ENCODE data around the gene BPGM. TPM values are rescaled to one million over a fixed set of nuclear protein-coding genes. Genes with fewer than 3 reads are reported as not detected.

The BPGM gene
- polyA plus RNA-seq, 3 donors = 3.9 to 20.6 (median 18.4) TPM

DNA sequence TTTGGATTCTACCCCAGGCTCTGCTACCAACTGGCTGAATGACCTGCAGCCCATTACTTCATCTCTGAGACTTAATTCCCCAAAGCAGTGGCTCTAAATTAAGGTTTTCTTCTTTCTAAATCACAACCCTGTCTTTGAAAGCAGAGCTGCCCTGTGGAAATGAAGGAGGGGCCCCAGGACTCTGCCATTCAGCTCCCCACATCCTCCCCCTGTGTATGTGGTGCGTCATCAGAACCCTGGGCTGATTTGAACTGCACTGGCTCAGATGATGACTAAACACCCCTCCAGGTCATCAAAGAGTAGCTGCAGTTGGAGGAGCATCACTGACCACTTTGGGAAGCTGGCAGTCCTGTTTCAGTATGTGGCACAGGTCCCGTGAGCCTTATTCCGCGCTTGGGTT lies 46.6 kb downstream of the BPGM start:
- no peak for DNase-seq
- no peaks in the 10 kb centered on the region for H3K27me3 ChIP-seq (ENCODE audit: control insufficient read depth in 2 of 2, insufficient read depth in 2 of 2, low read length in 2 of 2)

DNA sequence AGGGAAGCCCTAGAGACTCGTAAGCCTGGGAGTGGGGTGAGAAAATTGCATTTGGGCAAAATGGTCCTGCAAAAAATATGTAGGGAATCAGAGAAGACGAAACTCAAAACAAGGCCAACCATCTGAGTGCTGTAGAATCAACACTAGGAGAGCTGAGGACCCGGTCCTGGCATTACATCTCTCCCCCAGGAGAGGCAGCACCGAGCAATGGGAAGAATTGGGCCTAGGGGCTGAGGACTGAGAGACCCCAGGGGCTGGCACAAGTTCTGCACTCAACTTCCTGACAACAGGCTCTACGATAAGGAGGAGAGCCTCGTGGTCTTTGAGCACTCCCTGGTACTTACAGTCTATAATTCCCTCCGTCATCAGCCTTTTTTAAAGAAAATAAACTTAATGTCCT lies 47.6 kb downstream of the BPGM start:
- peaks cover 4% of the 10 kb centered on the region for H3K4me1 Mint-ChIP-seq
- Histone ChIP-seq H3K4me3 (replicated peaks in 1 of 3; ENCODE audit: low read depth in 2 of 3, low read length in 3 of 3) (no peak overlapping the region), H3K79me2 (ENCODE audit: insufficient read depth, low read length) (no peaks in the 10 kb centered on the region), H3K9ac (ENCODE audit: insufficient read depth, low read length, poor library complexity, severe bottlenecking) (no peak overlapping the region), H3K27me3 (ENCODE audit: control insufficient read depth in 2 of 2, insufficient read depth in 2 of 2, low read length in 2 of 2) (no peaks in the 10 kb centered on the region), H3K36me3 (replicated peaks in 1 of 2; ENCODE audit: control insufficient read depth in 1 of 2, insufficient read depth in 2 of 2, low read length in 2 of 2) (no peaks in the 10 kb centered on the region), H3K27ac (ENCODE audit: low read depth in 1 of 2, low read length in 2 of 2) (no peak overlapping the region), H4K20me1 (ENCODE audit: insufficient read depth, low read length) (no peaks in the 10 kb centered on the region), H3K4me2 (replicated peaks; ENCODE audit: extremely low read depth, low read length, poor library complexity, severe bottlenecking) (no peak overlapping the region), H2AFZ (ENCODE audit: insufficient read depth, low read depth, low read length, poor library complexity, severe bottlenecking) (no peak overlapping the region), H3K4me1 (ENCODE audit: control insufficient read depth in 1 of 2, insufficient read depth in 2 of 2, low read length in 2 of 2) (no peaks in the 10 kb centered on the region), H3K9me3 (replicated peaks in 1 of 2; ENCODE audit: control insufficient read depth in 1 of 2, insufficient read depth in 1 of 2, low read length in 2 of 2) (no peaks in the 10 kb centered on the region)
- peaks cover 0 to 23% (median 10%) of the 10 kb centered on the region in 3 donors for H3K27me3 Mint-ChIP-seq (ENCODE audit: low read depth in 3 of 3)
- H3K36me3 Mint-ChIP-seq = no peaks in the 10 kb centered on the region
- H3K4me3 Mint-ChIP-seq = no peak overlapping the region
- 86% methylated on average over 6 of the region's 7 CpGs for WGBS (ENCODE audit: insufficient coverage)
- no peaks in the 10 kb centered on the region for H3K9me3 Mint-ChIP-seq
- intact Hi-C loops (cut with micrococcal nuclease) = no loop called here
- H3K27ac Mint-ChIP-seq = no peak overlapping the region
- no peak for DNase-seq
- TF ChIP-seq, protein P1, sequence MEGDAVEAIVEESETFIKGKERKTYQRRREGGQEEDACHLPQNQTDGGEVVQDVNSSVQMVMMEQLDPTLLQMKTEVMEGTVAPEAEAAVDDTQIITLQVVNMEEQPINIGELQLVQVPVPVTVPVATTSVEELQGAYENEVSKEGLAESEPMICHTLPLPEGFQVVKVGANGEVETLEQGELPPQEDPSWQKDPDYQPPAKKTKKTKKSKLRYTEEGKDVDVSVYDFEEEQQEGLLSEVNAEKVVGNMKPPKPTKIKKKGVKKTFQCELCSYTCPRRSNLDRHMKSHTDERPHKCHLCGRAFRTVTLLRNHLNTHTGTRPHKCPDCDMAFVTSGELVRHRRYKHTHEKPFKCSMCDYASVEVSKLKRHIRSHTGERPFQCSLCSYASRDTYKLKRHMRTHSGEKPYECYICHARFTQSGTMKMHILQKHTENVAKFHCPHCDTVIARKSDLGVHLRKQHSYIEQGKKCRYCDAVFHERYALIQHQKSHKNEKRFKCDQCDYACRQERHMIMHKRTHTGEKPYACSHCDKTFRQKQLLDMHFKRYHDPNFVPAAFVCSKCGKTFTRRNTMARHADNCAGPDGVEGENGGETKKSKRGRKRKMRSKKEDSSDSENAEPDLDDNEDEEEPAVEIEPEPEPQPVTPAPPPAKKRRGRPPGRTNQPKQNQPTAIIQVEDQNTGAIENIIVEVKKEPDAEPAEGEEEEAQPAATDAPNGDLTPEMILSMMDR (IDR thresholded peaks at IDR 0.05) = peak; percentile 38

More for the DNA sequence above, 46.6 kb downstream of the BPGM start:
- Histone ChIP-seq H3K79me2 (ENCODE audit: insufficient read depth, low read length) (no peaks in the 10 kb centered on the region), H3K9ac (ENCODE audit: insufficient read depth, low read length, poor library complexity, severe bottlenecking) (no peak overlapping the region), H2AFZ (ENCODE audit: insufficient read depth, low read depth, low read length, poor library complexity, severe bottlenecking) (no peak overlapping the region), H3K9me3 (replicated peaks in 1 of 2; ENCODE audit: control insufficient read depth in 1 of 2, insufficient read depth in 1 of 2, low read length in 2 of 2) (no peaks in the 10 kb centered on the region), H3K4me2 (replicated peaks; ENCODE audit: extremely low read depth, low read length, poor library complexity, severe bottlenecking) (no peak overlapping the region), H4K20me1 (ENCODE audit: insufficient read depth, low read length) (no peaks in the 10 kb centered on the region), H3K4me1 (ENCODE audit: control insufficient read depth in 1 of 2, insufficient read depth in 2 of 2, low read length in 2 of 2) (no peaks in the 10 kb centered on the region), H3K27ac (ENCODE audit: low read depth in 1 of 2, low read length in 2 of 2) (no peak overlapping the region), H3K4me3 (replicated peaks in 1 of 3; ENCODE audit: low read depth in 2 of 3, low read length in 3 of 3) (no peak overlapping the region), H3K36me3 (replicated peaks in 1 of 2; ENCODE audit: control insufficient read depth in 1 of 2, insufficient read depth in 2 of 2, low read length in 2 of 2) (no peaks in the 10 kb centered on the region)
- WGBS (ENCODE audit: insufficient coverage) = no CpG with 5 or more reads among the region's 4 CpGs
- TF ChIP-seq, protein P1 (IDR thresholded peaks at IDR 0.05) = no peak
- H3K9me3 Mint-ChIP-seq = no peaks in the 10 kb centered on the region
- no peak overlapping the region for H3K4me3 Mint-ChIP-seq
- peaks cover 4% of the 10 kb centered on the region for H3K4me1 Mint-ChIP-seq
- intact Hi-C loops (cut with micrococcal nuclease) = no loop called here
- no peaks in the 10 kb centered on the region for H3K36me3 Mint-ChIP-seq
- H3K27me3 Mint-ChIP-seq (ENCODE audit: low read depth in 3 of 3) = peaks cover 0 to 23% (median 10%) of the 10 kb centered on the region in 3 donors
- H3K27ac Mint-ChIP-seq = no peak overlapping the region

Measured in CD14-positive monocyte (primary cell).